SU-DHL-6 (cell line): ENCODE data around the gene SIGLEC8.

Experiments used
- H2AFZ ChIP-seq: fragments of 200-600 bp; sonication (generic); 2 replicates; pipeline ENCODE4 v1.6.1; 2014; ENCODE audit warnings: low read depth, mild to moderate bottlenecking, moderate library complexity, mixed read lengths, antibody characterized with exemption, low read length; ENCODE audit not compliant: severe bottlenecking
- H3F3A ChIP-seq: fragments of 200-600 bp; shearing (Covaris generic); 2 replicates; pipeline ENCODE4 v1.6.0; 2016; ENCODE audit warnings: antibody characterized with exemption, mild to moderate bottlenecking; ENCODE audit not compliant: insufficient read depth
- H3K27ac ChIP-seq: fragments of 200-600 bp; sonication (generic); 2 replicates; pipeline ENCODE4 v1.5.1; 2016; ENCODE audit warnings: low read depth, mild to moderate bottlenecking, low read length, moderate library complexity, mixed read lengths
- H3K27me3 ChIP-seq: fragments of 200-600 bp; sonication (generic), shearing (Covaris generic); 2 replicates; pipeline ENCODE4 v1.6.0; 2014; ENCODE audit warnings: mild to moderate bottlenecking, low read length
- H3K36me3 ChIP-seq: fragments of 200-600 bp; sonication (generic); 2 replicates; pipeline ENCODE4 v1.6.1; 2014; ENCODE audit warnings: mild to moderate bottlenecking, low read length, mixed read lengths
- H3K4me2 ChIP-seq: fragments of 300-600, 200-600 bp; shearing (Covaris generic), sonication (generic); 2 replicates; pipeline ENCODE4 v1.6.0; 2014; ENCODE audit warnings: low read length, low read depth, mild to moderate bottlenecking; ENCODE audit not compliant: poor library complexity, severe bottlenecking
- H3K4me3 ChIP-seq: fragments of 200-600 bp; sonication (generic); 2 replicates; pipeline ENCODE4 v1.5.1; 2014; ENCODE audit warnings: antibody characterized with exemption, low read length, mild to moderate bottlenecking, mixed read lengths; ENCODE audit not compliant: insufficient read depth, poor library complexity, severe bottlenecking
- H3K79me2 ChIP-seq: fragments of 200-600 bp; sonication (generic); 2 replicates; pipeline ENCODE4 v1.6.1; 2014; ENCODE audit warnings: mild to moderate bottlenecking, low read length, moderate library complexity; ENCODE audit not compliant: insufficient read depth
- H3K9ac ChIP-seq: fragments of 200-600 bp; sonication (generic); 2 replicates; pipeline ENCODE4 v1.7.0; 2014; ENCODE audit warnings: mild to moderate bottlenecking, low read length
- H3K9me2 ChIP-seq: fragments of 200-600 bp; sonication (generic); replicated peaks from 2 replicates; pipeline ENCODE4 v1.6.1; 2014; ENCODE audit warnings: low read length; ENCODE audit not compliant: insufficient read depth
- H3K9me3 ChIP-seq: fragments of 200-600 bp; sonication (generic); 2 replicates; pipeline ENCODE4 v1.6.1; 2014; ENCODE audit warnings: low read length, mixed read lengths; ENCODE audit not compliant: insufficient read depth
- H4K20me1 ChIP-seq: fragments of 200-600 bp; sonication (generic); 2 replicates; pipeline ENCODE4 v1.6.1; 2014; ENCODE audit warnings: low read depth, mild to moderate bottlenecking, antibody characterized with exemption, low read length, moderate library complexity, mixed read lengths
- CTCF ChIP-seq: fragments of 200-600 bp; sonication (generic); IDR thresholded peaks from one replicate; pipeline ENCODE4 v1.5.1; 2017; ENCODE audit warnings: antibody characterized with exemption, mild to moderate bottlenecking, low read length, moderate library complexity; ENCODE audit not compliant: insufficient read depth, poor library complexity, severe bottlenecking
- EZH2phosphoT487 ChIP-seq: fragments of 200-600 bp; sonication (generic), shearing (Covaris generic); conservative IDR thresholded peaks from 2 replicates; pipeline ENCODE4 v1.6.1; 2018; ENCODE audit warnings: mild to moderate bottlenecking, antibody characterized with exemption, low read length, moderate library complexity, mixed read lengths

Gene SIGLEC8

GRCh38 chr19:51471527-51471926, 13.3 kb upstream of the SIGLEC8 start:
- no peaks in the 10 kb centered on the region for H3K9me3 ChIP-seq
- no peak overlapping the region for H3K4me2 ChIP-seq
- TF ChIP-seq EZH2phosphoT487 (no peak), CTCF (no peak)
- no peaks in the 10 kb centered on the region for H3K27me3 ChIP-seq
- no peaks in the 10 kb centered on the region for H3F3A ChIP-seq
- H3K9me2 ChIP-seq: no peaks in the 10 kb centered on the region
- no peak overlapping the region for H2AFZ ChIP-seq
- H3K9ac ChIP-seq: no peak overlapping the region
- no peak overlapping the region for H3K4me3 ChIP-seq
- no peak overlapping the region for H3K27ac ChIP-seq
- H3K79me2 ChIP-seq: no peaks in the 10 kb centered on the region
- H4K20me1 ChIP-seq: no peaks in the 10 kb centered on the region
- H3K36me3 ChIP-seq: no peaks in the 10 kb centered on the region

DNA sequence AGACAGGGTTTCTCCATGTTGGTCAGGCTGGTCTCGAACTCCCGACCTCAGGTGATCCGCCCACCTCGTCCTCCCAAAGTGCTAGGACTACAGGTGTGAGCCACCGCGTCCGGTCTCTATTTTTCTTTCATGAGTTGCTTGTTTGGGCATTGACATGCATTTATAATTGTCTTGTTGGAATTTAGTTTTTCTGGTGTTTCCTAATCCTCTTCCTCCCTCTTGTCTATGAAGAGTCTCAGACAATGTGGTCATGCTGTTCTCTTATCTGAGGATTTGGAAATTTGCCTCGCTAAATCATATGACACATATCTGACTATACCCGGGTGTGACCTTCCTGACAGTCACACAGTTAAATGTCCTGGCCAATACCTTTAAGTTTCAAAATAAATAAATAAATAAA, 12.7 kb upstream of the SIGLEC8 start:
- no peaks in the 10 kb centered on the region for H3K9me3 ChIP-seq
- no peaks in the 10 kb centered on the region for H3K27me3 ChIP-seq
- no peaks in the 10 kb centered on the region for H3K79me2 ChIP-seq
- no peak overlapping the region for H3K9ac ChIP-seq
- H3K36me3 ChIP-seq: no peaks in the 10 kb centered on the region
- no peak overlapping the region for H3K27ac ChIP-seq
- H3F3A ChIP-seq: no peaks in the 10 kb centered on the region
- no peak for TF ChIP-seq CTCF
- no peak for TF ChIP-seq EZH2phosphoT487
- no peaks in the 10 kb centered on the region for H4K20me1 ChIP-seq
- H2AFZ ChIP-seq: no peak overlapping the region
- H3K9me2 ChIP-seq: no peaks in the 10 kb centered on the region
- H3K4me3 ChIP-seq: no peak overlapping the region
- H3K4me2 ChIP-seq: no peak overlapping the region

GRCh38 chr19:51469629-51470028, 11.4 kb upstream of the SIGLEC8 start:
- H3K4me3 ChIP-seq: no peak overlapping the region
- no peaks in the 10 kb centered on the region for H3K79me2 ChIP-seq
- TF ChIP-seq CTCF: no peak
- TF ChIP-seq EZH2phosphoT487: no peak
- no peaks in the 10 kb centered on the region for H3K27me3 ChIP-seq
- H3F3A ChIP-seq: no peaks in the 10 kb centered on the region
- no peaks in the 10 kb centered on the region for H4K20me1 ChIP-seq
- H3K9ac ChIP-seq: no peak overlapping the region
- no peaks in the 10 kb centered on the region for H3K9me2 ChIP-seq
- no peak overlapping the region for H2AFZ ChIP-seq
- no peak overlapping the region for H3K27ac ChIP-seq
- H3K9me3 ChIP-seq: no peaks in the 10 kb centered on the region
- H3K36me3 ChIP-seq: no peaks in the 10 kb centered on the region
- no peak overlapping the region for H3K4me2 ChIP-seq

GRCh38 chr19:51469162-51469561, 10.9 kb upstream of the SIGLEC8 start:
- no peaks in the 10 kb centered on the region for H4K20me1 ChIP-seq
- no peak overlapping the region for H3K4me3 ChIP-seq
- no peak overlapping the region for H3K27ac ChIP-seq
- no peak overlapping the region for H3K9ac ChIP-seq
- no peaks in the 10 kb centered on the region for H3K9me2 ChIP-seq
- H3K9me3 ChIP-seq: no peaks in the 10 kb centered on the region
- H3K36me3 ChIP-seq: no peaks in the 10 kb centered on the region
- no peaks in the 10 kb centered on the region for H3K79me2 ChIP-seq
- H3K27me3 ChIP-seq: no peaks in the 10 kb centered on the region
- no peak overlapping the region for H2AFZ ChIP-seq
- H3K4me2 ChIP-seq: no peak overlapping the region
- TF ChIP-seq CTCF: no peak
- TF ChIP-seq EZH2phosphoT487: no peak
- no peaks in the 10 kb centered on the region for H3F3A ChIP-seq
